H1 (cell line): ENCODE measurements around the gene NAV2. TPM values are rescaled to one million over a fixed set of nuclear protein-coding genes. Genes with fewer than 3 reads are reported as not detected.

ENCODE experiments used
- CTCF ChIA-PET: fragments of 300-600 bp; sonication (Branson Sonifier 250); formaldehyde crosslinking; loops from one replicate; lab custom pipeline; 2021; ENCODE audit not compliant: partially characterized antibody; lab: Charles Lee
- POLR2A ChIA-PET: fragments of 300-600 bp; sonication (Branson Sonifier 250); formaldehyde crosslinking; loops from one replicate; lab custom pipeline; 2021; ENCODE audit warnings: inconsistent platforms; ENCODE audit not compliant: partially characterized antibody; lab: Charles Lee
- DNase-seq, 2 experiments: peaks; one replicate each; pipeline versions ENCODE4 v3.0.0 to v3.0.0-alpha.2; 2010 to 2022; ENCODE audit warnings: low spot score in 2 of 2, low read depth in 1 of 2, mixed read lengths in 1 of 2
- FAIRE-seq: peaks from 2 replicates; lab custom pipeline; 2011; peaks lifted over from hg19 to GRCh38; lab: Jason Lieb, UNC
- H2AFZ ChIP-seq: 2 replicates; pipeline ENCODE4 v1.8.1; 2012; ENCODE audit warnings: low read length, inconsistent platforms
- H2AK5ac ChIP-seq: 2 replicates; pipeline ENCODE4 v1.6.1; 2013; ENCODE audit warnings: low read depth, low read length
- H2BK120ac ChIP-seq: replicated peaks from 2 replicates; pipeline ENCODE3; 2013; ENCODE audit warnings: low read depth, low read length, inconsistent platforms
- H2BK12ac ChIP-seq: 2 replicates; pipeline ENCODE4 v1.6.1; 2013; ENCODE audit warnings: low read depth, low read length
- H2BK15ac ChIP-seq: 2 replicates; pipeline ENCODE4 v1.6.1; 2013; ENCODE audit warnings: low read length
- H2BK20ac ChIP-seq: 2 replicates; pipeline ENCODE4 v1.6.1; 2013; ENCODE audit warnings: low read length
- H2BK5ac ChIP-seq: 2 replicates; pipeline ENCODE4 v1.6.1; 2013; ENCODE audit warnings: low read depth, low read length
- H3K14ac ChIP-seq: 2 replicates; pipeline ENCODE4 v1.6.1; 2013; ENCODE audit warnings: inconsistent platforms; ENCODE audit not compliant: insufficient read length
- H3K18ac ChIP-seq: 2 replicates; pipeline ENCODE4 v1.6.1; 2013; ENCODE audit warnings: low read length; ENCODE audit errors: extremely low read depth
- H3K23ac ChIP-seq: 2 replicates; pipeline ENCODE4 v1.6.1; 2013; ENCODE audit warnings: inconsistent platforms; ENCODE audit not compliant: insufficient read length
- H3K23me2 ChIP-seq: 2 replicates; pipeline ENCODE4 v1.6.1; 2013; ENCODE audit warnings: low read depth, low read length
- H3K27ac ChIP-seq: 2 replicates; pipeline ENCODE4 v1.6.1; 2011; ENCODE audit warnings: low read depth, low read length, inconsistent platforms
- H3K27me3 ChIP-seq, 4 experiments: replicated peaks in 1 of 4; 1 replicate in 1 of 4; 2 replicates in 3 of 4; pipeline versions ENCODE4 v1.6.1 to v1.8.1; 2011 to 2013; ENCODE audit warnings: low read length in 3 of 4, mild to moderate bottlenecking in 3 of 4, inconsistent platforms in 2 of 4, mixed read lengths in 2 of 4, moderate library complexity in 1 of 4; ENCODE audit not compliant: control insufficient read depth in 3 of 4, insufficient read depth in 3 of 4; ENCODE audit errors: extremely low read depth in 1 of 4
- H3K36me3 ChIP-seq, 4 experiments: 2 replicates each; pipeline versions ENCODE4 v1.6.1 to v1.8.1; 2011 to 2013; ENCODE audit warnings: mild to moderate bottlenecking in 4 of 4, low read length in 3 of 4, moderate library complexity in 2 of 4, control low read depth in 1 of 4, inconsistent platforms in 1 of 4; ENCODE audit not compliant: insufficient read depth in 4 of 4, control insufficient read depth in 2 of 4
- H3K4ac ChIP-seq: replicated peaks from 2 replicates; pipeline ENCODE3; 2013; ENCODE audit warnings: low read length, low read depth, mixed read lengths, inconsistent platforms; ENCODE audit not compliant: insufficient read length
- H3K4me1 ChIP-seq, 4 experiments: replicated peaks in 1 of 4; 1 replicate in 1 of 4; 2 replicates in 3 of 4; pipeline versions ENCODE4 v1.6.1 to v1.8.1; 2011 to 2013; ENCODE audit warnings: low read length in 3 of 4, inconsistent platforms in 2 of 4, mixed read lengths in 1 of 4; ENCODE audit not compliant: insufficient read depth in 4 of 4, control insufficient read depth in 3 of 4
- H3K4me2 ChIP-seq, 2 experiments: 2 replicates each; pipeline versions ENCODE4 v1.6.1 to v1.8.1; 2011 to 2013; ENCODE audit warnings: low read depth in 2 of 2, low read length in 2 of 2, control low read depth in 1 of 2, inconsistent platforms in 1 of 2, mild to moderate bottlenecking in 1 of 2; ENCODE audit not compliant: insufficient read depth in 1 of 2
- H3K4me3 ChIP-seq, 4 experiments: fragments of 200-600, 300-600 bp in 1 of 4; sonication (generic), shearing (Covaris generic), sonication (Bioruptor Twin) in 1 of 4; 2 replicates each; pipeline versions ENCODE4 v1.5.1 to v1.8.1; 2011 to 2016; ENCODE audit warnings: low read length in 4 of 4, low read depth in 3 of 4, control low read depth in 2 of 4, inconsistent platforms in 2 of 4, mild to moderate bottlenecking in 2 of 4, mixed read lengths in 1 of 4, moderate library complexity in 1 of 4; ENCODE audit not compliant: insufficient read depth in 2 of 4; ENCODE audit errors: extremely low read depth in 1 of 4
- H3K56ac ChIP-seq: replicated peaks from 2 replicates; pipeline ENCODE3; 2013; ENCODE audit warnings: low read depth, mild to moderate bottlenecking, mixed read lengths, low read length, inconsistent platforms; ENCODE audit not compliant: insufficient read length
- H3K79me1 ChIP-seq: 2 replicates; pipeline ENCODE4 v1.6.1; 2013; ENCODE audit warnings: low read depth, low read length, control low read depth
- H3K79me2 ChIP-seq, 2 experiments: 2 replicates each; pipeline versions ENCODE4 v1.6.1 to v1.8.1; 2012 to 2013; ENCODE audit warnings: low read length in 2 of 2, mild to moderate bottlenecking in 2 of 2, inconsistent platforms in 1 of 2; ENCODE audit not compliant: insufficient read depth in 2 of 2, control insufficient read depth in 1 of 2
- H3K9ac ChIP-seq, 4 experiments: replicated peaks in 1 of 4; 1 replicate in 1 of 4; 2 replicates in 3 of 4; pipeline versions ENCODE4 v1.6.1 to v1.8.1; 2011 to 2013; ENCODE audit warnings: low read depth in 3 of 4, low read length in 3 of 4, control low read depth in 2 of 4, mild to moderate bottlenecking in 2 of 4, moderate library complexity in 2 of 4, inconsistent platforms in 1 of 4; ENCODE audit errors: extremely low read depth in 1 of 4
- H3K9me3 ChIP-seq, 2 experiments: 2 replicates each; pipeline versions ENCODE4 v1.6.1 to v1.8.1; 2012 to 2013; ENCODE audit warnings: mild to moderate bottlenecking in 2 of 2, moderate library complexity in 2 of 2, control low read depth in 1 of 2, inconsistent platforms in 1 of 2, low read depth in 1 of 2, low read length in 1 of 2, mixed read lengths in 1 of 2; ENCODE audit not compliant: insufficient read depth in 2 of 2
- H4K20me1 ChIP-seq, 2 experiments: replicated peaks in 1 of 2; 2 replicates each; pipeline versions ENCODE3 to v1.8.1; 2011 to 2013; ENCODE audit warnings: inconsistent platforms in 2 of 2, low read length in 2 of 2, mild to moderate bottlenecking in 1 of 2; ENCODE audit not compliant: insufficient read depth in 2 of 2, control insufficient read depth in 1 of 2
- H4K5ac ChIP-seq: 2 replicates; pipeline ENCODE4 v1.6.1; 2013; ENCODE audit warnings: low read length, low read depth, mixed read lengths, inconsistent platforms; ENCODE audit not compliant: insufficient read length
- H4K8ac ChIP-seq: 2 replicates; pipeline ENCODE4 v1.8.0; 2013; ENCODE audit warnings: mild to moderate bottlenecking, moderate library complexity, low read length, inconsistent platforms; ENCODE audit not compliant: insufficient read depth; ENCODE audit errors: extremely low read depth
- H4K91ac ChIP-seq: replicated peaks from 2 replicates; pipeline ENCODE3; 2013; ENCODE audit warnings: low read length, mixed read lengths, inconsistent platforms; ENCODE audit not compliant: insufficient read length
- BCL11A ChIP-seq, 2 experiments: IDR thresholded peaks; one replicate each; pipeline ENCODE4 v1.6.1; 2011; ENCODE audit warnings: low read depth in 2 of 2, low read length in 2 of 2, mild to moderate bottlenecking in 2 of 2
- CTBP2 ChIP-seq: IDR thresholded peaks from 2 replicates; pipeline ENCODE4 v1.7.0; 2011; ENCODE audit warnings: borderline replicate concordance, mild to moderate bottlenecking, moderate library complexity, mixed read lengths, low read length; ENCODE audit not compliant: insufficient read depth, insufficient read length
- EGR1 ChIP-seq: IDR thresholded peaks from 2 replicates; pipeline ENCODE4 v1.6.1; 2011; ENCODE audit warnings: low read depth, low read length, borderline replicate concordance
- JUN ChIP-seq: IDR thresholded peaks from 2 replicates; pipeline ENCODE4 v1.6.1; 2011; ENCODE audit warnings: low read depth, mild to moderate bottlenecking, improper control_type of control experiment, low read length
- KDM1A ChIP-seq: fragments of 200-600, 300-600 bp; sonication (generic); IDR thresholded peaks from 2 replicates; pipeline ENCODE4 v1.7.1; 2016; ENCODE audit warnings: mild to moderate bottlenecking, low read length, borderline replicate concordance
- POLR2AphosphoS5 ChIP-seq: IDR thresholded peaks from 2 replicates; pipeline ENCODE4 v1.6.1; 2011; ENCODE audit warnings: low read depth, low read length
- SP2 ChIP-seq: IDR thresholded peaks from 2 replicates; pipeline ENCODE4 v1.6.1; 2012; ENCODE audit warnings: mild to moderate bottlenecking, low read length, inconsistent platforms
- SRF ChIP-seq: IDR thresholded peaks from 2 replicates; pipeline ENCODE4 v1.6.1; 2011; ENCODE audit warnings: mild to moderate bottlenecking, low read depth, low read length, moderate library complexity
- TAF7 ChIP-seq: optimal IDR thresholded peaks from 2 replicates; pipeline ENCODE3; 2011; ENCODE audit warnings: low read depth, mild to moderate bottlenecking, inconsistent platforms, low read length, moderate library complexity, borderline replicate concordance
- TCF12 ChIP-seq: IDR thresholded peaks from 2 replicates; pipeline ENCODE4 v1.6.1; 2011; ENCODE audit warnings: low read depth, mild to moderate bottlenecking, low read length
- YY1 ChIP-seq: IDR thresholded peaks from 2 replicates; pipeline ENCODE4 v1.6.1; 2011; ENCODE audit warnings: low read depth, mild to moderate bottlenecking, low read length
- WGBS, 2 experiments: shearing (Covaris generic) in 1 of 2; methylation state at CpG; one replicate each; pipeline versions ENCODE4 v1.1.6 to v1.1.7; 2013 to 2015; ENCODE audit warnings: low lambda C conversion rate in 2 of 2, mixed read lengths in 2 of 2, inconsistent platforms in 1 of 2, low coverage in 1 of 2, missing lambda C conversion rate in 1 of 2; ENCODE audit not compliant: insufficient replicate concordance in 2 of 2, insufficient coverage in 1 of 2, insufficient read length in 1 of 2; ENCODE audit errors: extremely low coverage in 1 of 2, missing lambda C conversion rate in 1 of 2; 5-methylcytosine and 5-hydroxymethylcytosine counted together
- polyA plus RNA-seq, 7 experiments: library from polyadenylated mRNA; depleted of rRNA in 3 of 7; stranded (reverse) in 5 of 7; unstranded in 2 of 7; fragments of >200 nt in 5 of 7; fragments of 200-250 nt in 2 of 7; gene quantifications; 1 replicate in 5 of 7; 2 replicates in 1 of 7; 4 replicates in 1 of 7; pipeline versions ENCODE4 v1.2.1 to v1.2.3, GENCODE V29; 2011 to 2013; ENCODE audit warnings: missing spikeins in 2 of 7, mixed read lengths in 2 of 7
- total RNA-seq: library from RNA; stranded (reverse); fragmentation: NEBNext Ultra II Directional; extraction: Animal tissue kit (Norgen Biotek cat#: 25700); gene quantifications from 2 replicates; pipeline ENCODE4 v1.2.1, GENCODE V29; 2021
- TF ChIP-seq, protein P1 (sequence below): IDR thresholded peaks from 2 replicates; pipeline ENCODE4 v1.6.1; 2012; ENCODE audit warnings: low read length, inconsistent platforms
- TF ChIP-seq, protein P2 (sequence below): IDR thresholded peaks from 2 replicates; pipeline ENCODE4 v1.6.1; 2011; ENCODE audit warnings: low read depth, mild to moderate bottlenecking, low read length; ENCODE audit not compliant: insufficient read depth

The NAV2 gene
- total and polyA plus RNA-seq, 2 of the 8 experiments (the other 6 are each of a cell fraction or from before 2014, with no cell fraction given) = 35.6 to 73.6 TPM

DNA sequence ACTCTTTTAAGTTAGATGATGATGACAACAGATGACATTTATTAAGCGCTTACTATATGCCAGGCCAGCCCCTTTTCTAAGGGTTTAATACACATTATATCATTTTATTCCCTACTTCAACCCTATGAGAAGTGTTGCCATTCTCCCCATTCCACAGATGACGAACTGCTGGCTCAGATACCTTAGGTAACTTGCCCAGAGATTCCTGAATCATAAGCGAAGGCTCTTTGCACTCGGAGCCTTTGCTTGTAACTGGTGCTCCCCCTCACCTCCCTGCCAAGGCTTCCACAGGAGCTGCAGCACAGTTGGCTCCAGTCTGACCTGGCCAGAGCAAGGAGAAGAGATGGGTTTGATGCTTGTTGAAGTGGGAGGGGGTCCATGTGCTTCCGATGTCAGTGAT lies 404.7 kb downstream of the NAV2 start:
- H4K5ac ChIP-seq = no peak overlapping the region
- FAIRE-seq = no peak
- POLR2A ChIA-PET = no interaction called here
- TF ChIP-seq JUN (no peak), BCL11A (IDR thresholded peaks at IDR 0.05; ENCODE audit: low read depth in 2 of 2, low read length in 2 of 2) (no peak), CTBP2 (no peak), TCF12 (no peak), KDM1A (no peak), YY1 (no peak), TAF7 (no peak), EGR1 (no peak), SRF (no peak), POLR2AphosphoS5 (no peak), SP2 (no peak)
- TF ChIP-seq, protein P1, sequence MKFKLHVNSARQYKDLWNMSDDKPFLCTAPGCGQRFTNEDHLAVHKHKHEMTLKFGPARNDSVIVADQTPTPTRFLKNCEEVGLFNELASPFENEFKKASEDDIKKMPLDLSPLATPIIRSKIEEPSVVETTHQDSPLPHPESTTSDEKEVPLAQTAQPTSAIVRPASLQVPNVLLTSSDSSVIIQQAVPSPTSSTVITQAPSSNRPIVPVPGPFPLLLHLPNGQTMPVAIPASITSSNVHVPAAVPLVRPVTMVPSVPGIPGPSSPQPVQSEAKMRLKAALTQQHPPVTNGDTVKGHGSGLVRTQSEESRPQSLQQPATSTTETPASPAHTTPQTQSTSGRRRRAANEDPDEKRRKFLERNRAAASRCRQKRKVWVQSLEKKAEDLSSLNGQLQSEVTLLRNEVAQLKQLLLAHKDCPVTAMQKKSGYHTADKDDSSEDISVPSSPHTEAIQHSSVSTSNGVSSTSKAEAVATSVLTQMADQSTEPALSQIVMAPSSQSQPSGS = no peak
- TF ChIP-seq, protein P2, sequence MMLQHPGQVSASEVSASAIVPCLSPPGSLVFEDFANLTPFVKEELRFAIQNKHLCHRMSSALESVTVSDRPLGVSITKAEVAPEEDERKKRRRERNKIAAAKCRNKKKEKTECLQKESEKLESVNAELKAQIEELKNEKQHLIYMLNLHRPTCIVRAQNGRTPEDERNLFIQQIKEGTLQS = no peak

More for the DNA sequence above, 404.7 kb downstream of the NAV2 start:
- Histone ChIP-seq H2AFZ (no peak overlapping the region), H2BK20ac (no peak overlapping the region), H3K9me3 (no peaks in the 10 kb centered on the region), H3K27me3 (no peaks in the 10 kb centered on the region), H3K79me2 (no peaks in the 10 kb centered on the region), H3K14ac (no peak overlapping the region), H2AK5ac (no peak overlapping the region), H3K18ac (no peak overlapping the region), H3K27ac (no peak overlapping the region), H3K56ac (no peak overlapping the region), H4K20me1 (peaks cover 2 to 4% of the 10 kb centered on the region in 2 experiments), H2BK5ac (no peak overlapping the region), H3K79me1 (peaks cover 2% of the 10 kb centered on the region; the same call in 1 of the 2 replicates), H4K8ac (no peak overlapping the region), H2BK120ac (no peak overlapping the region), H3K23ac (no peak overlapping the region), H3K4me1 (no peaks in the 10 kb centered on the region), H3K9ac (no peak overlapping the region), H3K4me2 (no peak overlapping the region), H2BK12ac (no peak overlapping the region), H3K4me3 (no peak overlapping the region), H3K23me2 (no peaks in the 10 kb centered on the region), H2BK15ac (no peak overlapping the region), H4K91ac (no peak overlapping the region), H3K4ac (no peak overlapping the region), H3K36me3 (peaks cover 10 to 62% (median 48%) of the 10 kb centered on the region in 4 experiments)
- no peak for DNase-seq
- 95% methylated on average over 5 of the region's 5 CpGs; no CpG with 5 or more reads in 1 of the 2 experiments for WGBS, 2 experiments
- CTCF ChIA-PET = interaction anchor here (0.6 to 4.0 kb wide), 9 partner anchors 11 to 1981 kb away, joined by 3 to 16 read pairs (median 4); no protein-coding TSS in a partner anchor
